ENCODE data around the gene AP5Z1.

AP5Z1 gene

GRCh38 chr7:4742852-4743251 is 32.6 kb upstream of the AP5Z1 start:
- TF ChIP-seq CTCF (IDR thresholded peaks at IDR 0.05; ENCODE audit: low read depth, low read length) (no peak), EZH2phosphoT487 (IDR thresholded peaks at IDR 0.05; ENCODE audit: low read depth) (no peak)
- Histone ChIP-seq H2AFZ (ENCODE audit: low read depth, low read length) (no peak overlapping the region), H3K9ac (ENCODE audit: low read length) (no peak overlapping the region), H3K4me1 (ENCODE audit: low read length) (peaks cover 9% of the 10 kb centered on the region; the same call in 1 of the 2 replicates), H4K20me1 (ENCODE audit: insufficient read depth, low read length) (no peaks in the 10 kb centered on the region; the same call in 1 of the 2 replicates), H3K27ac (ENCODE audit: low read length) (no peak overlapping the region), H3K27me3 (ENCODE audit: low read depth, low read length) (no peaks in the 10 kb centered on the region), H3K79me2 (ENCODE audit: low read length) (peaks cover 25% of the 10 kb centered on the region), H3K9me3 (ENCODE audit: insufficient read depth, low read length) (no peaks in the 10 kb centered on the region), H3K4me3 (ENCODE audit: low read length) (no peak overlapping the region), H3K36me3 (replicated peaks; ENCODE audit: low read depth, low read length) (peaks cover 3% of the 10 kb centered on the region), H3K4me2 (ENCODE audit: low read length) (no peak overlapping the region)

DNA sequence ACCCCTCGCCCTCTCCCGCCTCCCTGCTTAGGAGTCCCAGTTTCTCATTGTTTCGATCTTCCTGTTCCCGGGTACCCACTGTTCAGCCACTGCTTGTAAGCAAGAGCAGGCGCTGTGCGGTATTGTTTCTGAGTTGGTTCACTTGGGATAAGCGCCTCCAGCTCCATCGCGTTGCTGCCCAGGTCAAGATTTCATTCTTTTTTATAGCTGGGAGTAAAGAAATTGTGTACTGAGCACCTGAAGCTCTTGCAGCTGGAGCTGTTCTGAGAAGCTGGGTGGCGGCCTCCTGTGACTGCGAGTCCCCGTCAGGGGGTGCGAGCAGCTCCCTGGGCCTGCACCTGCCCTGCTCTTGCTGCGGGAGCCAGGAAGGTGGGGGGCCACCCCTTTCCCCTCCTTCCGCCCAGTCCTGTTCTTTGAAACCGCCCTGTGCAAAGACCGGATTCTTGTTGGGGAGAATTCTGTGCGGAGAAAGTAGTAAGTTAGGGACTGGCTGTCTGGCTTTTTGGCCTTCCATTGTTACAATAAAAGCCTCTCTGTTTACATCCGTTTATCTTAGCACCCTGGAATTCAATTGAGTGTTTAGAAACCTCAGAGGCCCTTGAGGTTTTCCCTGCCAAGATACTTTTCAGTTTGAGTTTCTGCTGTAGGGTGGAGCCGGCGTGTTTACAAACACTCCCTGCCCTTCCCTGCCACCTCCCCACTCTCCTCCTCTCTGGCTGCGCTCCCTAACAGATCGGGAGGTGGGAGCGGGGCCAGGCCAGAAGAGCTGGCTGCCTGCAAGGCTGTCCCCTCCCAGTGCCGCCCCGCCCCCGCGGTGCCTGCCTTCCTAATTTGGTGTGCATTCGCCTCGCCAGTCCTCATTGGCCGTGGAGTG is 30.8 kb upstream of the AP5Z1 start:
- TF ChIP-seq EZH2phosphoT487 (IDR thresholded peaks at IDR 0.05; ENCODE audit: low read depth): no peak
- TF ChIP-seq CTCF (IDR thresholded peaks at IDR 0.05; ENCODE audit: low read depth, low read length): no peak
- Histone ChIP-seq H3K4me1 (ENCODE audit: low read length) (peaks cover 15% of the 10 kb centered on the region; the same call in 1 of the 2 replicates), H3K36me3 (replicated peaks; ENCODE audit: low read depth, low read length) (peaks cover 3% of the 10 kb centered on the region), H3K27ac (ENCODE audit: low read length) (no peak overlapping the region), H3K9me3 (ENCODE audit: insufficient read depth, low read length) (no peaks in the 10 kb centered on the region), H3K4me3 (ENCODE audit: low read length) (0 out of 2 replicates have a peak overlapping the region, but pooled peaks have one; percentile 16), H2AFZ (ENCODE audit: low read depth, low read length) (no peak overlapping the region), H4K20me1 (ENCODE audit: insufficient read depth, low read length) (no peaks in the 10 kb centered on the region), H3K9ac (ENCODE audit: low read length) (no peak overlapping the region), H3K27me3 (ENCODE audit: low read depth, low read length) (no peaks in the 10 kb centered on the region), H3K4me2 (ENCODE audit: low read length) (peak overlapping the region; percentile 63), H3K79me2 (ENCODE audit: low read length) (peaks cover 17% of the 10 kb centered on the region)

DNA sequence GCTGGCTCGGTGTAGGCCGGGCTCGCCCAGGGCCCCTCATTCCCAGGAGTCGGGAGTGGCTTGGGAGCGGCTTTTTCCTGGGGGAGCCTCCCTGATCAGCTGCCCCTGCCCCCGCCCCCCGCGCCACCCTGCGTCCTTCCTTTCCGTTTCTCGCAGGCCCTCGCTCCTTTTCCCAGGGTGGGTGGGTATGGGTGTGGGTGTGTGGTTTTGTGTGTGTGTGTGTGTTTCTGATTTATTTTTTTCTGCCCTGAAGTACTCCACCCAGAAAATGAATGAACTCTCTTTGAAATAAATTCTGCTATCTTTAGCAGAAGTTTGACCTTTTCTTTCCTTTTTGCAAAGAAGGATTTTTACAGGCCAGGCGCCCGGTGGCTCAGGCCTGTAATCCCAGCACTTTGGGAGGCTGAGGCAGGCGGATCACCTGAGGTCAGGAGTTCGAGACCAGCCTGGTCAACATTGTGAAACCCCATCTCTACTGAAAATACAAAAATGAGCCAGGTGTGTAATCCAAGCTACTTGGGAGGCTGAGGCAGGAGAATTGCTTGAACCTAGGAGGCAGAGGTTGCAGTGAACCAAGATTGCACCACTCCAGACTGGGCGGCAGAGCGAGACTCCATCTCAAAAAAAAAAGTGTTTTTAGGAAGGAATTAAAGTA is 30.0 kb upstream of the AP5Z1 start:
- Histone ChIP-seq H3K36me3 (replicated peaks; ENCODE audit: low read depth, low read length) (peaks cover 3% of the 10 kb centered on the region), H4K20me1 (ENCODE audit: insufficient read depth, low read length) (no peaks in the 10 kb centered on the region), H3K27me3 (ENCODE audit: low read depth, low read length) (no peaks in the 10 kb centered on the region), H3K9ac (ENCODE audit: low read length) (peak overlapping the region; percentile 34; the same call in 1 of the 2 replicates), H3K79me2 (ENCODE audit: low read length) (peaks cover 16% of the 10 kb centered on the region), H2AFZ (ENCODE audit: low read depth, low read length) (no peak overlapping the region), H3K4me1 (ENCODE audit: low read length) (peaks cover 15% of the 10 kb centered on the region; the same call in 1 of the 2 replicates), H3K9me3 (ENCODE audit: insufficient read depth, low read length) (no peaks in the 10 kb centered on the region), H3K4me2 (ENCODE audit: low read length) (peak overlapping the region; percentile 63), H3K27ac (ENCODE audit: low read length) (peak overlapping the region; percentile 29), H3K4me3 (ENCODE audit: low read length) (peak overlapping the region; percentile 43)
- TF ChIP-seq CTCF (IDR thresholded peaks at IDR 0.05; ENCODE audit: low read depth, low read length) (no peak), EZH2phosphoT487 (IDR thresholded peaks at IDR 0.05; ENCODE audit: low read depth) (no peak)
